Tibial nerve (tissue), 4 donors: ENCODE measurements around the gene FLOT1.

Experiments
- EP300 ChIP-seq, 2 donors: sonication (generic); formaldehyde crosslinking; IDR thresholded peaks; one replicate each; pipeline ENCODE4 v1.6.1; 2017; ENCODE audit warnings: antibody characterized with exemption in 2 of 2, mild to moderate bottlenecking in 1 of 2
- TF ChIP-seq, protein P1 (sequence below), 5 experiments: fragments of 200-600 bp in 3 of 5; fragments of 450-650 bp in 2 of 5; sonication (generic) in 3 of 5; IDR thresholded peaks; one replicate each; pipeline ENCODE4 v1.5.1; 2016 to 2019; ENCODE audit warnings: antibody characterized with exemption in 5 of 5, mild to moderate bottlenecking in 3 of 5, moderate library complexity in 2 of 5

DNA sequence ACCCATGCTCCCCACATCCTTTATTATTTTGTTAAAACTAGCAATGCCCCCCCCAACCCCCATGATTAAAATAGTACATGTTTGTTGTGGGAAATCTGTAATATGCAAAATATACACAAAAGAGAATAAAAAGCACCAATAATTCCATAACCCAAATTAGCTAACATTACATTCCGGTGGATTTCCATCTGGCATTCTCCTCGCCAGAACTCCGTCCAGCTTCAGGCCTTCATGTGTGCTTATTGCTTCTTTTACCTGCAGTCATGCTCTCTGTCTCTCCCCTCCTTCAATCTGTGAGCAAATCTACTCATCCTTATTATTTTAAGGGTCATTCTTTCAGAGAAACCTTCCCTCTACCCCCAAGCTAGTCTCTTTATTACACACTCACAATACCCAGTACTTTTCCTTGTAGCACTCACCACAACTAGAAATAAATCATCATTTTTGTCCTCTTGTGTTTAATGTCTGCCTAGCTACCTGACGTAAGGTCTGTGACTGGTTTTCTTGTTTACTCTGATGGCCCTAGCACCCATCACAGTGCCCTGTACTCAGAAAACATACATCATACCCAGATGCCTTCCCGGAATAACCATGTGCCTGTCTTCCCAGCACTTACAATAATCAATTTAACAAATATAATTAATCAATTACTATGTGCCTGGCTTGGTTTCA is 27.5 kb upstream of the FLOT1 start:
- TF ChIP-seq, protein P1, sequence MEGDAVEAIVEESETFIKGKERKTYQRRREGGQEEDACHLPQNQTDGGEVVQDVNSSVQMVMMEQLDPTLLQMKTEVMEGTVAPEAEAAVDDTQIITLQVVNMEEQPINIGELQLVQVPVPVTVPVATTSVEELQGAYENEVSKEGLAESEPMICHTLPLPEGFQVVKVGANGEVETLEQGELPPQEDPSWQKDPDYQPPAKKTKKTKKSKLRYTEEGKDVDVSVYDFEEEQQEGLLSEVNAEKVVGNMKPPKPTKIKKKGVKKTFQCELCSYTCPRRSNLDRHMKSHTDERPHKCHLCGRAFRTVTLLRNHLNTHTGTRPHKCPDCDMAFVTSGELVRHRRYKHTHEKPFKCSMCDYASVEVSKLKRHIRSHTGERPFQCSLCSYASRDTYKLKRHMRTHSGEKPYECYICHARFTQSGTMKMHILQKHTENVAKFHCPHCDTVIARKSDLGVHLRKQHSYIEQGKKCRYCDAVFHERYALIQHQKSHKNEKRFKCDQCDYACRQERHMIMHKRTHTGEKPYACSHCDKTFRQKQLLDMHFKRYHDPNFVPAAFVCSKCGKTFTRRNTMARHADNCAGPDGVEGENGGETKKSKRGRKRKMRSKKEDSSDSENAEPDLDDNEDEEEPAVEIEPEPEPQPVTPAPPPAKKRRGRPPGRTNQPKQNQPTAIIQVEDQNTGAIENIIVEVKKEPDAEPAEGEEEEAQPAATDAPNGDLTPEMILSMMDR (IDR thresholded peaks at IDR 0.05), result no peak
- no peak for TF ChIP-seq EP300 (IDR thresholded peaks at IDR 0.05)
